Suprapubic skin (tissue), 4 donors: ENCODE results near the gene CMTM7.

Experiments used
- EP300 ChIP-seq: sonication (generic); formaldehyde crosslinking; IDR thresholded peaks from one replicate; pipeline ENCODE4 v1.6.1; 2017; ENCODE audit warnings: antibody characterized with exemption
- POLR2AphosphoS5 ChIP-seq, 3 donors: sonication (generic); formaldehyde crosslinking; IDR thresholded peaks; one replicate each; pipeline ENCODE4 v1.6.1; 2017; ENCODE audit warnings: antibody characterized with exemption in 3 of 3
- TF ChIP-seq, protein P1 (sequence below), 2 donors: fragments of 200-600 bp in 1 of 2; fragments of 450-650 bp in 1 of 2; sonication (generic) in 1 of 2; IDR thresholded peaks; one replicate each; pipeline ENCODE4 v1.5.1; 2016 to 2019; ENCODE audit warnings: antibody characterized with exemption in 2 of 2, mild to moderate bottlenecking in 1 of 2, moderate library complexity in 1 of 2

GRCh38 chr3:32481791-32482631 is 90.4 kb downstream of the CMTM7 start:
- TF ChIP-seq, protein P1, sequence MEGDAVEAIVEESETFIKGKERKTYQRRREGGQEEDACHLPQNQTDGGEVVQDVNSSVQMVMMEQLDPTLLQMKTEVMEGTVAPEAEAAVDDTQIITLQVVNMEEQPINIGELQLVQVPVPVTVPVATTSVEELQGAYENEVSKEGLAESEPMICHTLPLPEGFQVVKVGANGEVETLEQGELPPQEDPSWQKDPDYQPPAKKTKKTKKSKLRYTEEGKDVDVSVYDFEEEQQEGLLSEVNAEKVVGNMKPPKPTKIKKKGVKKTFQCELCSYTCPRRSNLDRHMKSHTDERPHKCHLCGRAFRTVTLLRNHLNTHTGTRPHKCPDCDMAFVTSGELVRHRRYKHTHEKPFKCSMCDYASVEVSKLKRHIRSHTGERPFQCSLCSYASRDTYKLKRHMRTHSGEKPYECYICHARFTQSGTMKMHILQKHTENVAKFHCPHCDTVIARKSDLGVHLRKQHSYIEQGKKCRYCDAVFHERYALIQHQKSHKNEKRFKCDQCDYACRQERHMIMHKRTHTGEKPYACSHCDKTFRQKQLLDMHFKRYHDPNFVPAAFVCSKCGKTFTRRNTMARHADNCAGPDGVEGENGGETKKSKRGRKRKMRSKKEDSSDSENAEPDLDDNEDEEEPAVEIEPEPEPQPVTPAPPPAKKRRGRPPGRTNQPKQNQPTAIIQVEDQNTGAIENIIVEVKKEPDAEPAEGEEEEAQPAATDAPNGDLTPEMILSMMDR (IDR thresholded peaks at IDR 0.05) = no peak
- TF ChIP-seq EP300 (no peak), POLR2AphosphoS5 (IDR thresholded peaks at IDR 0.05) (no peak)
